SK-N-SH (cell line): Measurements from ENCODE around the gene ARHGAP31.

Source experiments
- CHD2 ChIP-seq: fragments of 150-350 bp; IDR thresholded peaks from 2 replicates; pipeline ENCODE4 v1.6.1; 2018; ENCODE audit warnings: low read length; ENCODE audit not compliant: partially characterized antibody
- EP300 ChIP-seq, 2 experiments: IDR thresholded peaks; 2 replicates each; pipeline versions ENCODE4 v1.4.0 to v1.6.1; 2012; ENCODE audit warnings: borderline replicate concordance in 1 of 2, low read depth in 1 of 2, low read length in 1 of 2
- EZH2phosphoT487 ChIP-seq: fragments of 200-600 bp; sonication (generic); IDR thresholded peaks from 2 replicates; pipeline ENCODE4 v1.6.1; 2017; ENCODE audit warnings: low read depth, mixed run types, mild to moderate bottlenecking, antibody characterized with exemption, moderate library complexity, borderline replicate concordance
- MAX ChIP-seq: IDR thresholded peaks from 2 replicates; pipeline ENCODE4 v1.4.0; 2012; ENCODE audit warnings: low read depth
- NFIC ChIP-seq: IDR thresholded peaks from 2 replicates; pipeline ENCODE4 v1.4.0; 2012; ENCODE audit warnings: borderline replicate concordance
- POLR2AphosphoS5 ChIP-seq: IDR thresholded peaks from 2 replicates; pipeline ENCODE4 v1.6.1; 2012; ENCODE audit warnings: low read depth, low read length
- REST ChIP-seq: IDR thresholded peaks from 2 replicates; pipeline ENCODE4 v1.6.1; 2012; ENCODE audit warnings: mild to moderate bottlenecking, low read depth, low read length, moderate library complexity
- SMC3 ChIP-seq: IDR thresholded peaks from 2 replicates; pipeline ENCODE4 v1.6.1; 2012; ENCODE audit warnings: low read depth, low read length, improper control_type of control experiment
- TCF12 ChIP-seq: IDR thresholded peaks from 2 replicates; pipeline ENCODE4 v1.4.0; 2012
- YY1 ChIP-seq: IDR thresholded peaks from 2 replicates; pipeline ENCODE4 v1.4.0; 2012; ENCODE audit warnings: low read depth, mild to moderate bottlenecking
- TF ChIP-seq, protein P1 (sequence below): fragments of 200-600 bp; sonication (generic); IDR thresholded peaks from 2 replicates; pipeline ENCODE4 v1.6.1; 2017; ENCODE audit warnings: antibody characterized with exemption, mild to moderate bottlenecking, moderate library complexity
- TF ChIP-seq, protein P2 (sequence below): fragments of 150-350 bp; IDR thresholded peaks from 2 replicates; pipeline ENCODE4 v1.6.1; 2017; ENCODE audit warnings: antibody characterized with exemption, low read length, low read depth, borderline replicate concordance

- TF ChIP-seq, protein P1, sequence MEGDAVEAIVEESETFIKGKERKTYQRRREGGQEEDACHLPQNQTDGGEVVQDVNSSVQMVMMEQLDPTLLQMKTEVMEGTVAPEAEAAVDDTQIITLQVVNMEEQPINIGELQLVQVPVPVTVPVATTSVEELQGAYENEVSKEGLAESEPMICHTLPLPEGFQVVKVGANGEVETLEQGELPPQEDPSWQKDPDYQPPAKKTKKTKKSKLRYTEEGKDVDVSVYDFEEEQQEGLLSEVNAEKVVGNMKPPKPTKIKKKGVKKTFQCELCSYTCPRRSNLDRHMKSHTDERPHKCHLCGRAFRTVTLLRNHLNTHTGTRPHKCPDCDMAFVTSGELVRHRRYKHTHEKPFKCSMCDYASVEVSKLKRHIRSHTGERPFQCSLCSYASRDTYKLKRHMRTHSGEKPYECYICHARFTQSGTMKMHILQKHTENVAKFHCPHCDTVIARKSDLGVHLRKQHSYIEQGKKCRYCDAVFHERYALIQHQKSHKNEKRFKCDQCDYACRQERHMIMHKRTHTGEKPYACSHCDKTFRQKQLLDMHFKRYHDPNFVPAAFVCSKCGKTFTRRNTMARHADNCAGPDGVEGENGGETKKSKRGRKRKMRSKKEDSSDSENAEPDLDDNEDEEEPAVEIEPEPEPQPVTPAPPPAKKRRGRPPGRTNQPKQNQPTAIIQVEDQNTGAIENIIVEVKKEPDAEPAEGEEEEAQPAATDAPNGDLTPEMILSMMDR: no peak
- TF ChIP-seq EP300 (IDR thresholded peaks at IDR 0.05; ENCODE audit: borderline replicate concordance in 1 of 2, low read depth in 1 of 2, low read length in 1 of 2) (no peak), EZH2phosphoT487 (no peak), YY1 (no peak), TCF12 (no peak), MAX (no peak), POLR2AphosphoS5 (no peak), NFIC (no peak), CHD2 (no peak), SMC3 (no peak), REST (no peak)
- TF ChIP-seq, protein P2, sequence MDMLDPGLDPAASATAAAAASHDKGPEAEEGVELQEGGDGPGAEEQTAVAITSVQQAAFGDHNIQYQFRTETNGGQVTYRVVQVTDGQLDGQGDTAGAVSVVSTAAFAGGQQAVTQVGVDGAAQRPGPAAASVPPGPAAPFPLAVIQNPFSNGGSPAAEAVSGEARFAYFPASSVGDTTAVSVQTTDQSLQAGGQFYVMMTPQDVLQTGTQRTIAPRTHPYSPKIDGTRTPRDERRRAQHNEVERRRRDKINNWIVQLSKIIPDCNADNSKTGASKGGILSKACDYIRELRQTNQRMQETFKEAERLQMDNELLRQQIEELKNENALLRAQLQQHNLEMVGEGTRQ: no peak
Measured at GRCh38 chr3:119336823-119337222, 42.6 kb downstream of the ARHGAP31 start.
